HFFc6 (cell line): ENCODE results near the gene SIK3. TPM values are rescaled to one million over a fixed set of nuclear protein-coding genes. Genes with fewer than 3 reads are reported as not detected.

Experiments
- DNase-seq: peaks from one replicate; pipeline ENCODE4 v3.0.0-alpha.2; 2018
- H3K27ac Mint-ChIP-seq: 2 replicates; pipeline ENCODE4 v1.8.0; 2020; ENCODE audit warnings: mild to moderate bottlenecking, mixed read lengths
- H3K27me3 Mint-ChIP-seq: 2 replicates; pipeline ENCODE4 v1.8.0; 2021; ENCODE audit warnings: mild to moderate bottlenecking, moderate library complexity, mixed read lengths; ENCODE audit not compliant: insufficient read depth
- H3K36me3 Mint-ChIP-seq: 2 replicates; pipeline ENCODE4 v1.8.0; 2021; ENCODE audit warnings: low read depth, mixed read lengths
- H3K4me1 Mint-ChIP-seq: 2 replicates; pipeline ENCODE4 v1.8.0; 2020; ENCODE audit warnings: low read depth, mixed read lengths
- H3K4me3 Mint-ChIP-seq: 2 replicates; pipeline ENCODE4 v1.8.0; 2020; ENCODE audit warnings: mild to moderate bottlenecking, moderate library complexity, mixed read lengths
- H3K9me3 Mint-ChIP-seq: 2 replicates; pipeline ENCODE4 v1.8.0; 2020; ENCODE audit warnings: mild to moderate bottlenecking, mixed read lengths
- total RNA-seq, 6 experiments: library from RNA; stranded (reverse); fragmentation: NEBNext Ultra II Directional; extraction: Animal tissue kit (Norgen Biotek cat#: 25700); gene quantifications; 2 replicates in 1 of 6; 3 replicates in 5 of 6; pipeline ENCODE4 v1.2.3, GENCODE V29; 2021
- TF ChIP-seq, protein P1 (sequence below): fragments of 200-600 bp; sonication (generic); IDR thresholded peaks from 2 replicates; pipeline ENCODE4 v1.5.0; 2021; ENCODE audit warnings: antibody characterized with exemption, mild to moderate bottlenecking

Gene SIK3
- total RNA-seq, 6 experiments from 2014 or later = 15.6 to 23.3 (median 19.9) TPM

DNA sequence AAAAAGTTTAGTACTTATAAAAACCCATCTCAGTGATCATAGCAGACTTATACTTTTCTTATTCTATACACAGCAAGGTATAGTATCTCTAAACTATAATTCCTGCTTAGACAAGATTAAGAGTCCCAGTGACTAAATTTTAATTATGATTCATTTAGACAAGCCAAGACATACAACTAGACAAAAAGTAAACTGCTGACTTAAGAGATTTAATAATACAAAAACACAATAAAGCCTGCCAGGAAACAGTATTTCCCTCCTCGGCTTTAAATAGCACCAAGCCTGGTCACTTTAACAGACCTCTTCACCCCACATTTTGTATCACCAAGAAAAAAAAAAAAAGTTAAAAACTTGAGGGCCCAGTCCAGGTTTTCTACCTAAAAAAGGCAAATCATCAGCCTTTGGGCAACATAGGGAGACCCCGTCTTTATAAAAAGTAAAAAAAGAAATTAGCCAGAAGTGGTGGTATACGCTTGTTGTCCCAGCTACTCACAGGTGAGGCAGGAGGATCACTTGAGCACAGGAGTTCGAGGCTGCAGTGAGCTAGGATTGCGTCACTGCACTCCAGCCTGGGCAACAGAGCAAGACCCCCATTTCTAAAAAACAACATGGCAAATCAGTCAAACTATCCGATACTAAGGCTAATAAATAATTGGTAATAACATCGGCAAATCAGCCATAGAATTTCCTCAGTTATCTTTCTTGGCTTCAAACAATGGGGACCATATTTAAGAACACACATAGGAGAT is 53.8 kb downstream of the SIK3 start:
- peak overlapping the region; percentile 85 for H3K4me3 Mint-ChIP-seq
- peaks cover 55% of the 10 kb centered on the region for H3K4me1 Mint-ChIP-seq
- H3K27ac Mint-ChIP-seq = peak overlapping the region; percentile 78; the same call in 1 of the 2 replicates
- no peaks in the 10 kb centered on the region; the same call in 1 of the 2 replicates for H3K27me3 Mint-ChIP-seq
- TF ChIP-seq, protein P1, sequence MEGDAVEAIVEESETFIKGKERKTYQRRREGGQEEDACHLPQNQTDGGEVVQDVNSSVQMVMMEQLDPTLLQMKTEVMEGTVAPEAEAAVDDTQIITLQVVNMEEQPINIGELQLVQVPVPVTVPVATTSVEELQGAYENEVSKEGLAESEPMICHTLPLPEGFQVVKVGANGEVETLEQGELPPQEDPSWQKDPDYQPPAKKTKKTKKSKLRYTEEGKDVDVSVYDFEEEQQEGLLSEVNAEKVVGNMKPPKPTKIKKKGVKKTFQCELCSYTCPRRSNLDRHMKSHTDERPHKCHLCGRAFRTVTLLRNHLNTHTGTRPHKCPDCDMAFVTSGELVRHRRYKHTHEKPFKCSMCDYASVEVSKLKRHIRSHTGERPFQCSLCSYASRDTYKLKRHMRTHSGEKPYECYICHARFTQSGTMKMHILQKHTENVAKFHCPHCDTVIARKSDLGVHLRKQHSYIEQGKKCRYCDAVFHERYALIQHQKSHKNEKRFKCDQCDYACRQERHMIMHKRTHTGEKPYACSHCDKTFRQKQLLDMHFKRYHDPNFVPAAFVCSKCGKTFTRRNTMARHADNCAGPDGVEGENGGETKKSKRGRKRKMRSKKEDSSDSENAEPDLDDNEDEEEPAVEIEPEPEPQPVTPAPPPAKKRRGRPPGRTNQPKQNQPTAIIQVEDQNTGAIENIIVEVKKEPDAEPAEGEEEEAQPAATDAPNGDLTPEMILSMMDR = no peak
- no peaks in the 10 kb centered on the region for H3K36me3 Mint-ChIP-seq
- H3K9me3 Mint-ChIP-seq = no peaks in the 10 kb centered on the region
- no peak for DNase-seq

DNA sequence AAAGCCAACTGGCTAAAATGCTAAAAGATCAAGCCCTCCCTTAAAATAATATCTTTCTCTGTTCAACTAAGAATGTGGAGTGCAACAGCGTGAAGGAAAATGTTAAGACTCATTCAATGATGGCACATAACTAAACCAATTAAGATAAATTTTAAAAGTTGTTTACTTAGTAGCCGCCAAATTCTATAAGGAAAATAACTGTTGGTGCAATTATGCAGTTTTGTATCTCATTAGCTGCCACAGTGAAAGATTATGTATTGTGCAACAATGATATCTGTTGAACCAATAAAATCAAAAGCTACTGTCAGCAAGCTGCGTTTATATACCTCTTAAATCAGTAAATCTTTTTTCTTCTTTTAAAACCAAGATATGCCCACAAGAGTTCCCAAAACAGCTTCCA is 55.5 kb downstream of the SIK3 start:
- TF ChIP-seq, protein P1 = no peak
- Mint-ChIP-seq H3K36me3 (no peaks in the 10 kb centered on the region), H3K4me3 (no peak overlapping the region), H3K4me1 (peaks cover 61% of the 10 kb centered on the region), H3K27ac (no peak overlapping the region), H3K9me3 (no peaks in the 10 kb centered on the region), H3K27me3 (no peaks in the 10 kb centered on the region; the same call in 1 of the 2 replicates)
- no peak for DNase-seq

DNA sequence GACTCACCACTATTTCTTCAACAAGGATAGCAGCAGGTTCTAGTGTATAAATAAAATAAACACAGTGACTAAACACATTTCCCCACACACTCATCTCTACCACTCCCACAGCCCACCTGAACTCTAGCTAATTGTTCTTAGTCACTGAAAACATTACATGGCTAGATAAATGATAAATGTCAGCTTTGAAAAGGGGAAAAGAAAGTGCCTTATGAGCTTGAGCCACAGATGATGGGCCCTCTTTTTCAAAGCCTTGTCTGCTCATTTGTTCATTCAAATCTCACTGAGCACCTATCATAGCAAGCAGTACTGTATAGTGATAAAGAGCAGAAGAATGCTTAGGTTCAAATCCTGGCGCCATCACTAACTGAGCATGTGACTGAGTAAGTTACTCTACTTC is 58.3 kb downstream of the SIK3 start:
- H3K36me3 Mint-ChIP-seq = no peaks in the 10 kb centered on the region
- DNase-seq = no peak
- TF ChIP-seq, protein P1 = no peak
- no peaks in the 10 kb centered on the region for H3K9me3 Mint-ChIP-seq
- H3K4me3 Mint-ChIP-seq = no peak overlapping the region
- peaks cover 57% of the 10 kb centered on the region for H3K4me1 Mint-ChIP-seq
- no peak overlapping the region for H3K27ac Mint-ChIP-seq
- H3K27me3 Mint-ChIP-seq = peaks cover 2% of the 10 kb centered on the region

DNA sequence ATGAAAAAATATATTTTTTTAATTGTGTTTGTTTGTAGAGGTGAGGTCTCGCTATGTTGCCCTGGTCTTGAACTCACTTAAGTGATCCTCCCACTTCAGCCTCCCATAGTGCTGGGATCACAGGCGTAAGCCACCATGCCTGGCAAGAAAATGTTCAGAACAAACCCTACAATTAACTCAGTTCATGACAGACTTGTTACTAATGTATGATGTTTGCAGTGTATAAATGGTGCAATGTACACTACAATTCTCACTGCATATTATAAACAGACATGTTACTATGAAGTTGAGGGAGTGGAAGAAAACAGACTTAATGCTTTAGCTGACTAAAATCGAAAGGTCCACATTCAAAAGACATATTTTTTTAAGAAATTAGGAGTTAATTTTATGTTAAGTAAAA is 59.0 kb downstream of the SIK3 start:
- TF ChIP-seq, protein P1 = no peak
- Mint-ChIP-seq H3K4me3 (no peak overlapping the region), H3K27ac (no peak overlapping the region), H3K4me1 (peaks cover 51% of the 10 kb centered on the region), H3K27me3 (peaks cover 2% of the 10 kb centered on the region), H3K9me3 (no peaks in the 10 kb centered on the region), H3K36me3 (no peaks in the 10 kb centered on the region)
- DNase-seq = no peak

DNA sequence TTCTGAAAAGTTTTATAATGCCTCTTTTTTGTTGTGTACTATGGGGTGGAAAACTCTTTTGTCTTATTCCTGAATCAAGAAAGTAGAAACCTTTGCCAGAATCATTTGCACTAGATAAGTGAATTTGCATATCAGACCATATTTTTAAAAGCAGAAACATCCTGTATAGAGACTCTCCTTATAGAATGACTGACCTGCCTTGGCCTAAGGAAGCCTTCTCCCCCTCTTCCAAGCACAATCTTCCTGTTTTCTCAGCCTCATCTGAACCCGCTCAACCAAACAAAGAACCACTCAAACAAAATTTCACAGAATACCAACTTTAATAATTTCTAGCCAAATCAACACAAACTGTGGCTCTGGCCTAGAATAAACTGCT is 60.3 kb downstream of the SIK3 start:
- Mint-ChIP-seq H3K27me3 (peaks cover 2% of the 10 kb centered on the region), H3K27ac (no peak overlapping the region; the same call in 1 of the 2 replicates), H3K4me3 (no peak overlapping the region), H3K4me1 (peaks cover 39% of the 10 kb centered on the region), H3K36me3 (no peaks in the 10 kb centered on the region), H3K9me3 (no peaks in the 10 kb centered on the region)
- no peak for DNase-seq
- TF ChIP-seq, protein P1 = no peak
